DLD1 (cell line): ENCODE measurements around the gene ITIH1.
"Not testable (repeated sequence)": the region's sequence is repeated elsewhere in the genome, so short reads cannot be mapped to it uniquely, and the experiment has no call there.

ENCODE experiments used
- in situ Hi-C: cut with HindIII; loops from 2 replicates; pipeline ENCODE4 v1.10.0; 2017; ENCODE audit warnings: low sequenced_read_pairs

Gene ITIH1

GRCh38 chr3:52774066-52774713 lies 3.2 kb upstream of the ITIH1 start:
- in situ Hi-C loops: no loop called here

DNA sequence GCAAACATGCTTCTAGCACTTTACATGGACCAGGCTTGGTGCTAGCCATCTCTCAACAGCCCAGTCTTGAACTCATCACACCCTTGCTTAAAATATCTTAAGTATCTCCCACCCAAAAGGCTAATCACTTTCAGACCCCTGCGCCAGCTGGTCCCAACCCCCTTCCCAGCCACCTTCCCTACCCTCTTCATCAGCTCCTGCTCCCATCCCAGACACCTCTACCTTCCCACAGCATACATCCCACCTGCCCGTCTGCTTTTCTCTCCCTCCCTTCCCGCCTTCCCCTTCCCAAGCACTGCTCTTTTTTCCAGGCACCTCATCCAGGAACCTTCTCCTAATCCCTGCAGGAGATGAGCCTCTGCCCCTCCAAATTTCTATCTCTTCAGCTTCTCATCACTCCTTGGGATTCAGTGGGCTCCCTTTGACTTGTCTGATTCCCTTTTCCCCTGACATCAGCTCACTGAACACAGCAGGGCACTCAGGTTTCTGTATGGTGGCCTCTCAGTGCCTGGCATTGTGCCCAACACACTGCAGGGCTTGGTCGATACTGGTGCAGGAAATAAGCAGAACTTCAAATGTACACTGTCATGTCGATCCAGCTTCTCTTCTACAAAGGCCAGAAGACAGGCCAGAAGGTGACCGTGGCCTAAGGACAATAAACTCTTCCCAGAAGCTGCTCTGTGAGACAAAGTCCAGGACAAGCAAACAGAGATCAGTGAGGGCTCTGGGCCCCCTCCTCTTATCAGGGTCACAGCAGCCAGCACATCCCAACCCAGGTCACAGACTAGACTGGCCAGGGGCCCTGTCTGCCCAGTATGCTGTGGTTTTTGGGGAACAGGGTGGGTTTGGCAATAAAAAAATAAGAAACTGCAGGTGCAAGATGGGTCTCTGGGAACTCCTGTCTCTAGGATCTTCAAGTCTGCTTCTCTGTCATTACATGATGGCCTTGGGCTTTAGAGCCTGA lies 2.2 kb upstream of the ITIH1 start:
- in situ Hi-C loops: no loop called here

DNA sequence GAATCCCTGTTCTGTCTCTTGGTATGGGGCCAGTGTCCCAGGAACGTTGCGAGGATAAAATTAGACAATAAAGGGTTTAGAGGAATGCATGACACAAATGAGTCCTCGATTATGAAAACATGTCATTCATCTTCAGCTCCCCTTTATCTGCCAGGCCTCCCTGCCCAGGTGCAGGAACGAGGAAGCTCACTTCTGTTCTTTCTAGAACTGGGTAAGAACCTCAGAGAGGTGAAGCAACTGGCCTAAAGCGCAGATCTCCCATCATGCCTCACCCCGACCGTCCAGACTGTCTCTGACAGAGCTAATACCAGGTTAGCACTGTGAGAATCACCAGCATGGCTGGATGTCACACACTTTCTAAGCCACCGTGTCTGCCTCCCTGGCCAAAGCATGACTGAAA lies 1.5 kb upstream of the ITIH1 start:
- in situ Hi-C loops: no loop called here

DNA sequence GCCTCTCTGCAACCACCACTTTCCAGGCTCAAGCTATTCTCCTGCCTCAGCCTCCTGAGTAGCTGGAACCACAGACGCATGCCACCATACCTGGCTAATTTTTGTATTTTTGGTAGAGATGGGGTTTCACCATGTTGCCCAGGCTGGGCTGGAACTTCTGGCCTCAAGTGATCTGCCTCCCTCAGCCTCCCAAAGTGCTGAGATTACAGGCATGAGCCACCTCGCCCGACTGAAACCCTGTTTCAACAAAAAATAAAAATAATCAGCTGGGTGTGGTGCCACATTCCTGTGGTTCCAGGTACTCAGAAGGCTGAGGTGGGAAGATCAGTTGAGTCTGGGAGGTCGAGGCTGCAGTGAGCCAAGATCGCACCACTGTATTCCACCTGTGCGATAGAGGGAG lies 913 bp upstream of the ITIH1 start:
- in situ Hi-C loops: not testable (repeated sequence)

GRCh38 chr3:52777959-52778805 lies 783 bp downstream of the ITIH1 start:
- in situ Hi-C loops: no loop called here

- in situ Hi-C loops: no loop called here
These were observed 1.8 kb downstream of the ITIH1 start for GRCh38 chr3:52779011-52779836.

DNA sequence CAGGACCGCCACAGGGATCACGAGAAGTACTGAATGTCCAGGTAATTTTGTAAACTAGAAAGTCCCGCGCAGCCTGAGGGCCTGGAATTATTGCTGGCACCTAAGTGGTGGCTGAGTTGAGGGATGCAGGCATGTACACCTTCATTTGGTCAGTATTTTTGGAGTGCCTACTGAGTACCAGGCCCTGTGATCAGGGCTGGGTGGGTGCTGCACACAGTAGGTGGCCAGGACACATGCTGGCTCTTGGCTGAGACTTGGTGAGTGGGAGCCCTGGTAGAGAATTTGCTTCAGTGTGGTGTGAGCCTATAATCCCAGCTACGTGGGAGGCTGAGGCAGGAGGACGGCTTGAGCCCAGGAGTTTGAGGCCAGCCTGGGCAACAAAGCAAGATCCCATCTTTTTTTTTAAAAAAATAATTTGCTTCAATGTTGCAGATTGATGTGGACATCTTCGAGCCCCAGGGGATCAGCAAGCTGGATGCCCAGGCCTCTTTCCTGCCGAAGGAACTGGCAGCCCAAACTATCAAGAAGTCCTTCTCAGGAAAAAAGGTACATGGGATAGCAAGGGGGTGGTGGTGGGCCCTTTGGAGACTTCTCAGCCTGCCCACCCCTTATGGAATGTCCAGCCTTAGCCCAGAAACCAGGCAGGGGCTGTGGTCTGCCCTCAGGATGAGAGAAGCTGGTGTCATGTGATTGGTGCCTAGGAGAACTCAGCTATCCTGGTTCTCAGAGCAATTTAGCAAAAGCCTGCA lies 2.6 kb downstream of the ITIH1 start:
- in situ Hi-C loops: no loop called here

DNA sequence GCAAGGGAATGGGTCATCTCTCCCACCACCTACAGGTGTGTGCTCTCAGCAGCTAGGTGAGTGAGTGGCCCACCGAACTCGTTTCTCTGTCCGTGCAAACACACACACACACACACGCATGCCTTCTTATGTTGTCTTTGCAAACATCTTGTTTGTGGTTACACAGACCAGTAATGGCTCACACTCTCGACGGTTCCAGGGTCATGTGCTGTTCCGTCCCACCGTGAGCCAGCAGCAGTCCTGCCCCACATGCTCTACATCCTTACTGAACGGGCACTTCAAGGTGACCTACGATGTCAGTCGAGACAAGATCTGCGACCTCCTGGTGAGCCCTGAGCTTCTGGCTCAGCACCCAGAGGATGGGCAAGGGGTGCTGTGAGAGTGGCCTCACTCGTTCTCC lies 4.3 kb downstream of the ITIH1 start:
- in situ Hi-C loops: no loop called here

- in situ Hi-C loops: no loop called here
These were observed 5.2 kb downstream of the ITIH1 start for GRCh38 chr3:52782412-52783210.

GRCh38 chr3:52783211-52783555 lies 5.8 kb downstream of the ITIH1 start:
- in situ Hi-C loops: no loop called here

DNA sequence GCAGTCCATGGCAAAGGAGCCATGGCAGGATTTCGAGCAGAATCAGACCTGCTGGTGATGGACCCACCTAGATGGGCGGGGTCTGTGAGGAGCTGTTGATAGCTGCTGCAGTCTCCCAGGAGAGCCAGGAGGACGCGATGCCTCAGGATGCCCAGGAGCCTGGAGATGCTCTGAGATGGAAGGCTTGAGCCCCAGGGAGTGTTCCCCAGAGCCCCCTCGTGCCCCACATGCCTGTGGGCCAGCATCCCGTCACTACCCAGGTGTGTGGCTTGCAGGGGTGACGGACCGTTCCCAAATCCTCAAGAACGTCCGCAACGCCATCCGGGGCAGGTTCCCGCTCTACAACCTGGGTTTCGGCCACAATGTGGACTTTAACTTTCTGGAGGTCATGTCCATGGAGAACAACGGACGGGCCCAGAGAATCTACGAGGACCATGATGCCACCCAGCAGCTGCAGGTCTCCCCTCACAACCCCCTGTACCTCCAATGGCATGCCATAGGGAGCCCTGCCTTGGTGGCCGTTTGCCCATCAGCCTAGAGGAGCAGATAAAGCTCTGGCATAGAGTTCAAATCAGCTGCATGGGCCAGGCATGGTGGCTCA lies 6.7 kb downstream of the ITIH1 start:
- in situ Hi-C loops: no loop called here

DNA sequence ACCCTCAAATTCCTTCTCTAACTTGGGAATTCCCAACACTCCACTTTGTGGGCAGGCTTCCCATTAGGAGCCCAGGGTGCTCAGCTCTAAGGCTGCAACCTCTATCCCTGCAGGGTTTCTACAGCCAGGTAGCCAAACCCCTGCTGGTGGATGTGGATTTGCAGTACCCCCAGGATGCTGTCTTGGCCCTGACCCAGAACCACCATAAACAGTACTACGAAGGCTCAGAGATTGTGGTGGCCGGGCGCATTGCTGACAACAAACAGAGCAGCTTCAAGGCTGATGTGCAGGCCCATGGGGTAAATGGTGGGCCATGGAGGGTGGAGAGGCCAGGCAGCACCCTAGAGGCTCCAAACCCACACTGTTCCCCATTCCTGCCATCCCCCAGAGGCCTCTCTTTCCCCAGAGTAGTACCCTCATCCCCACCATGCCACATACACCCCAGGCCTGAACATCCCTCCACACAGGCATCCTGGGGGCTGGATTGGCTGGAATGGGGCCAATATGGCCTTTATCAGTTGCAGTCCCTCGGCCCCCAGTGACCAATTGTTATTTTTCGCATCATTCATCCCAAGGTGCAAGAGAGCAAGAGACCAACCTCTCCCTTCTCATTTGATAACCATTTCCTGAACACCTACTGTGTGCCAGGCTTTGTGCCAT lies 7.7 kb downstream of the ITIH1 start:
- in situ Hi-C loops: no loop called here

DNA sequence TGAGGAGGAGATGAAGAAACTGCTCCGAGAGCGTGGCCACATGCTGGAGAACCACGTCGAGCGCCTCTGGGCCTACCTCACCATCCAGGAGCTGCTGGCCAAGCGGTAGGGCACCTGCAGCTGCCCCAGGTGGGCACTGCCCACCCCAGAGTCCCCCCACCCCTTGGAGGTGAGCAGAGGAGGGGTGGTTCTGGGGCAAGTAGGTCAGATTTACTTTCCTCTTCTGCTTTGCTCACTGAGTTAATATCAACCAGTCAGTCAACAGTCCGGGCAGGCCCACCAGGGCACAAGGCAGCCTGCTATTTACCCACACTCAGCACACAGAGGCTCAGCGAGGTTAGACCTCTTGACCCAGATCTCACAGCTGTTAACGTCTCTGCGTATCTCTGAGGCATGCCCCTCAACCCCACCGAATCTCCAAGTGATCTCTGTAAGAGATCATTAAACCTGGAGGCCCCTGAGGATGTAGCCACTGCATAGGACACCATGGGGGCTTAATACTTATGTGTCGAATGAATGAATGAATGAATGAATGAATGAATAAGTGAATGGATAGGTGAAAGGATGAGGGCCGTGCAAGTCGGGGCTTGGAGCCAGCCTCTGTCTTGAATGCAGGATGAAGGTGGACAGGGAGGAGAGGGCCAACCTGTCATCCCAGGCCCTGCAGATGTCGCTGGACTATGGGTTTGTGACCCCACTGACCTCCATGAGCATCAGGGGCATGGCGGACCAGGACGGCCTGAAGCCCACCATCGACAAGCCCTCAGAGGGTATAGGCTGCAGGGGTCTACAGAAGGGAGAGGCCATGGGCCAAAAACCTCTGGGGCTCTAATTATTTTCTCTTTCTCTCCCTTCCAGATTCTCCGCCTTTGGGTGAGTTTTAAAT lies 9.2 kb downstream of the ITIH1 start:
- in situ Hi-C loops: no loop called here

- in situ Hi-C loops: no loop called here
These were observed 9.8 kb downstream of the ITIH1 start for GRCh38 chr3:52787246-52787645.

GRCh38 chr3:52787672-52788625 lies 10.6 kb downstream of the ITIH1 start:
- in situ Hi-C loops: no loop called here
